Measurements from ENCODE around the gene EP300. TPM values are rescaled to one million over a fixed set of nuclear protein-coding genes. Genes with fewer than 3 reads are reported as not detected.
"Not testable (repeated sequence)": the region's sequence is repeated elsewhere in the genome, so short reads cannot be mapped to it uniquely, and the experiment has no call there.

Gene EP300
- total RNA-seq, 4 donors from 2014 or later: 28.0 to 76.5 (median 56.7) TPM

GRCh38 chr22:41048791-41049717 is 43.3 kb upstream of the EP300 start:
- no peak for TF ChIP-seq POLR2A (IDR thresholded peaks at IDR 0.05)
- TF ChIP-seq, protein P1, sequence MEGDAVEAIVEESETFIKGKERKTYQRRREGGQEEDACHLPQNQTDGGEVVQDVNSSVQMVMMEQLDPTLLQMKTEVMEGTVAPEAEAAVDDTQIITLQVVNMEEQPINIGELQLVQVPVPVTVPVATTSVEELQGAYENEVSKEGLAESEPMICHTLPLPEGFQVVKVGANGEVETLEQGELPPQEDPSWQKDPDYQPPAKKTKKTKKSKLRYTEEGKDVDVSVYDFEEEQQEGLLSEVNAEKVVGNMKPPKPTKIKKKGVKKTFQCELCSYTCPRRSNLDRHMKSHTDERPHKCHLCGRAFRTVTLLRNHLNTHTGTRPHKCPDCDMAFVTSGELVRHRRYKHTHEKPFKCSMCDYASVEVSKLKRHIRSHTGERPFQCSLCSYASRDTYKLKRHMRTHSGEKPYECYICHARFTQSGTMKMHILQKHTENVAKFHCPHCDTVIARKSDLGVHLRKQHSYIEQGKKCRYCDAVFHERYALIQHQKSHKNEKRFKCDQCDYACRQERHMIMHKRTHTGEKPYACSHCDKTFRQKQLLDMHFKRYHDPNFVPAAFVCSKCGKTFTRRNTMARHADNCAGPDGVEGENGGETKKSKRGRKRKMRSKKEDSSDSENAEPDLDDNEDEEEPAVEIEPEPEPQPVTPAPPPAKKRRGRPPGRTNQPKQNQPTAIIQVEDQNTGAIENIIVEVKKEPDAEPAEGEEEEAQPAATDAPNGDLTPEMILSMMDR (IDR thresholded peaks at IDR 0.05): no peak
- DNase-seq: no peak
- 27 to 50% methylated on average over 9 to 17 of the region's 31 CpGs for whole genome bisulfite sequencing, 2 donors
- Histone ChIP-seq H3K4me3 (peak overlapping the region in 3 of 4 donors; percentile 17 to 44 (median 30)), H3K27ac (peak overlapping the region in 3 of 4 donors; percentile 2 to 75 (median 62)), H3K36me3 (no peaks in the 10 kb centered on the region), H3K9me3 (no peaks in the 10 kb centered on the region), H3K4me1 (peaks cover 0 to 27% (median 2%) of the 10 kb centered on the region in 3 donors), H3K27me3 (no peaks in the 10 kb centered on the region)
- intact Hi-C loops (cut with DNase I): no loop called here

- H3K9me3 ChIP-seq; intact Hi-C loops (cut with DNase I); H3K27me3 ChIP-seq; H3K36me3 ChIP-seq; H3K4me3 ChIP-seq; DNase-seq: not testable (repeated sequence)
- Histone ChIP-seq H3K27ac (peak overlapping the region in 1 of 4 donors; percentile 75), H3K4me1 (peaks cover 0 to 27% (median 2%) of the 10 kb centered on the region in 3 donors)
- WGBS, 2 donors: 76 to 97% methylated on average over 3 to 4 of the region's 4 CpGs
Measured at GRCh38 chr22:41049795-41050194, 42.6 kb upstream of the EP300 start.

GRCh38 chr22:41050883-41051282 is 41.5 kb upstream of the EP300 start:
- DNase-seq: no peak
- no peaks in the 10 kb centered on the region for H3K36me3 ChIP-seq
- no peak overlapping the region for H3K27ac ChIP-seq
- no peak overlapping the region for H3K4me3 ChIP-seq
- 76 to 90% methylated on average over 2 of the region's 2 CpGs for WGBS, 2 donors
- no peaks in the 10 kb centered on the region for H3K9me3 ChIP-seq
- TF ChIP-seq POLR2A (IDR thresholded peaks at IDR 0.05): no peak
- TF ChIP-seq, protein P1 (IDR thresholded peaks at IDR 0.05): no peak
- intact Hi-C loops (cut with DNase I): no loop called here
- H3K27me3 ChIP-seq: no peaks in the 10 kb centered on the region
- peaks cover 0 to 27% (median 2%) of the 10 kb centered on the region in 3 donors for H3K4me1 ChIP-seq

DNA sequence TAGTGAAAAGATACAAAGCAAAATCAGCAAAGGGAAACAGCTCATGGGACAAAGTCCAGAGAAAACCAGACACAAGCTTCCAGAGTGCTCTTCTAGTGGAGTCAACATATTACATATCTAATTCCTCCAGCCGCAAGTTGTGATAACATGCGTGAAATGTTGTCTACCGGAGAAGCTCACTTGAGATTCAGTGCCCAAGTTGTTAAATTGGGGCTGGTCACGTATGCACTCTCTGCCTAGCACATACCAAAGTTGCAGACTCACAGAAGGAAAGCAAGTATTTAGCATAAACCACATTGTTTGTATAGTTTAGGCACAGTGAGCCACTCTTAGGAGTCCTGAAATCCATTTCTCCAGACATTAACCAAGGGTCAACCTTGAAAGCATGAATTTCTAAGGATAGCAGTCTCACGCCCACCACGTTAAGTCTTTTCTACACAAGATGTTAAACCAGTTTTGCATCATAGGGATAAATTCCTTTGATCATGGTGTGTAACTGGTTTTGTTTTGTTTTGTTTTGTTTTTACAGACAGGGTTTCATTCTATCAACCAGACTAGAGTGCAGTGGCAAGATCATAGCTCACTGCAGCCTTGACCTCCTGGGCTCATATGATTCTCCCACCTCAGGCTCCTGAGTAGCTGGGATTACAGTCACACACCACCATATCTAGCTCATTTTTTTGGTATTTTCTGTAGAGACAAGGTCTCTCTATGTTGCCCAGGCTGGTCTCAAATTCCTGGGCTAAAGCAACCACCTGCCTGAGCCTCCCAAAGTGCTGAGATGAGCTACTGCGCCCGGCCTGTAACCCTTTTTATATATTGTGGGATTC is 39.5 kb upstream of the EP300 start:
- Histone ChIP-seq H3K4me3 (no peak overlapping the region), H3K4me1 (peaks cover 0 to 27% (median 2%) of the 10 kb centered on the region in 3 donors), H3K27ac (no peak overlapping the region), H3K36me3 (no peaks in the 10 kb centered on the region), H3K27me3 (no peaks in the 10 kb centered on the region), H3K9me3 (no peaks in the 10 kb centered on the region)
- intact Hi-C loops (cut with DNase I): no loop called here
- WGBS, 2 donors: 72 to 82% methylated on average over 8 of the region's 8 CpGs
- no peak for DNase-seq
- TF ChIP-seq, protein P1 (IDR thresholded peaks at IDR 0.05): no peak
- no peak for TF ChIP-seq POLR2A (IDR thresholded peaks at IDR 0.05)

DNA sequence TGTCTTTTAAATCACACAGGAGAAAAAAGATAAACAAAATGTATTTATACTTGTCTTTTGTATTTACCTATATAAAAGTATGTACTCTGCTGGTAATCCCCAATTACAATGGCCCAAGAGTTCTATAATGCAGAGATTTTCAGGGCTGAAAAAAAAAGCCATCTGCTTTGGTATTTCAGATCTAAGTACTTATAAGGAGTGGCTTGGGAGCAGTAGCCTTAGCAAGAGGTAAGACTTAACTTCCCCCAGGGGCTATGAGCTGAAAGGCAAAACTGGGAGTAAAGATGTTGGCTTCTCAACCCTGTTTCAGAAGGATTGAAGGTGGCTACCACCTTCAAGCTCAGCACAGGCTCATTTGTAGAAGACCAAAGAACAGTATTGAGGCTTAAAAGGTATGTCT is 35.3 kb upstream of the EP300 start:
- no peak overlapping the region for H3K27ac ChIP-seq
- no peak for DNase-seq
- intact Hi-C loops (cut with DNase I): no loop called here
- TF ChIP-seq, protein P1 (IDR thresholded peaks at IDR 0.05): no peak
- TF ChIP-seq POLR2A (IDR thresholded peaks at IDR 0.05): no peak
- H3K9me3 ChIP-seq: no peaks in the 10 kb centered on the region
- no peaks in the 10 kb centered on the region for H3K36me3 ChIP-seq
- H3K27me3 ChIP-seq: no peaks in the 10 kb centered on the region
- no peak overlapping the region for H3K4me3 ChIP-seq
- H3K4me1 ChIP-seq: peaks cover 0 to 12% (median 0%) of the 10 kb centered on the region in 3 donors
